ENCODE measurements around the gene C12orf57.
A peak's percentile ranks its signal among the peaks of the same experiment; 100 is the strongest.
"Not testable (repeated sequence)": the region's sequence is repeated elsewhere in the genome, so short reads cannot be mapped to it uniquely, and the experiment has no call there.

Gene C12orf57

GRCh38 chr12:6943722-6944380, at the start of gene C12orf57, which contains the start of gene RNU7-1:
Gene C12orf57 (plus strand): TSS chr12:6944022. CDS start chr12:6944122, 100 bp downstream.
Gene RNU7-1 (plus strand): TSS chr12:6943816.
- peak; percentile 90 for DNase-seq

- no peak for DNase-seq
These were observed 49.5 kb upstream of the C12orf57 start for GRCh38 chr12:6894321-6894720.

- DNase-seq, result no peak
These were observed 46.9 kb upstream of the C12orf57 start for GRCh38 chr12:6896846-6897435.

GRCh38 chr12:6899427-6899826, 44.4 kb upstream of the C12orf57 start:
- no peak for DNase-seq

- peak; percentile 45 for DNase-seq
These were observed 43.8 kb upstream of the C12orf57 start for GRCh38 chr12:6899837-6900519.

- DNase-seq, result no peak
These were observed 41.4 kb upstream of the C12orf57 start for GRCh38 chr12:6902448-6902847.

GRCh38 chr12:6903722-6904121, 40.1 kb upstream of the C12orf57 start:
- DNase-seq, result no peak

- DNase-seq, result peak; percentile 99
These were observed 39.2 kb upstream of the C12orf57 start, which contains the start of gene LRRC23 for GRCh38 chr12:6904280-6905276. Gene LRRC23 (plus strand): TSS chr12:6904822. CDS start chr12:6905634, 812 bp downstream.

- no peak for DNase-seq
These were observed 38.3 kb upstream of the C12orf57 start for GRCh38 chr12:6905414-6906040.

GRCh38 chr12:6908141-6908540, 35.7 kb upstream of the C12orf57 start:
- DNase-seq, result not testable (repeated sequence)

- no peak for DNase-seq
These were observed 34.2 kb upstream of the C12orf57 start for GRCh38 chr12:6909421-6910145.

GRCh38 chr12:6912164-6912935, 31.5 kb upstream of the C12orf57 start:
- DNase-seq, result no peak

- DNase-seq, result peak; percentile 87
These were observed 29.4 kb upstream of the C12orf57 start, which contains the start of gene ENO2 for GRCh38 chr12:6914246-6914946. Gene ENO2 (plus strand): TSS chr12:6914580. CDS start chr12:6915833, 1,253 bp downstream.

GRCh38 chr12:6914947-6915788, 28.7 kb upstream of the C12orf57 start:
- no peak for DNase-seq

- DNase-seq, result no peak
These were observed 28.0 kb upstream of the C12orf57 start for GRCh38 chr12:6915789-6916285.

GRCh38 chr12:6916426-6917200, 27.2 kb upstream of the C12orf57 start:
- DNase-seq, result no peak

GRCh38 chr12:6917491-6918231, 26.2 kb upstream of the C12orf57 start:
- DNase-seq, result no peak
